Stimulated activated naive CD8-positive, alpha-beta T cell treated with anti-CD3 and anti-CD28 coated beads, Interleukin-15, Interleukin-2, amounts not matched to agents 100 ng/mL and 50 ng/mL, for 24 hours (primary cell): ENCODE data around the gene COIL.
"Not testable (repeated sequence)": the region's sequence is repeated elsewhere in the genome, so short reads cannot be mapped to it uniquely, and the experiment has no call there.

Experiments used
- H3K27ac Mint-ChIP-seq: one replicate; pipeline ENCODE4 v1.8.0; 2021; ENCODE audit warnings: mild to moderate bottlenecking, mixed read lengths
- H3K27me3 Mint-ChIP-seq: one replicate; pipeline ENCODE4 v1.8.0; 2021; ENCODE audit warnings: mixed read lengths
- H3K36me3 Mint-ChIP-seq: one replicate; pipeline ENCODE4 v1.8.0; 2021; ENCODE audit warnings: low read depth, mixed read lengths
- H3K4me1 Mint-ChIP-seq: one replicate; pipeline ENCODE4 v1.8.0; 2021; ENCODE audit warnings: low read depth, mixed read lengths
- H3K4me3 Mint-ChIP-seq: one replicate; pipeline ENCODE4 v1.8.0; 2021; ENCODE audit warnings: mild to moderate bottlenecking, mixed read lengths
- H3K9me3 Mint-ChIP-seq: one replicate; pipeline ENCODE4 v1.8.0; 2021; ENCODE audit warnings: mixed read lengths

COIL gene

GRCh38 chr17:56987283-56987834, 26.5 kb upstream of the COIL start:
- Mint-ChIP-seq H3K27ac (no peak overlapping the region), H3K36me3 (peaks cover 31% of the 10 kb centered on the region), H3K4me3 (no peak overlapping the region), H3K4me1 (no peaks in the 10 kb centered on the region), H3K9me3 (no peaks in the 10 kb centered on the region), H3K27me3 (no peaks in the 10 kb centered on the region)

- Mint-ChIP-seq H3K27me3 (no peaks in the 10 kb centered on the region), H3K4me1 (no peaks in the 10 kb centered on the region), H3K27ac (no peak overlapping the region), H3K9me3 (no peaks in the 10 kb centered on the region), H3K36me3 (peaks cover 24% of the 10 kb centered on the region), H3K4me3 (no peak overlapping the region)
These were observed 24.7 kb upstream of the COIL start for GRCh38 chr17:56985371-56986162.

DNA sequence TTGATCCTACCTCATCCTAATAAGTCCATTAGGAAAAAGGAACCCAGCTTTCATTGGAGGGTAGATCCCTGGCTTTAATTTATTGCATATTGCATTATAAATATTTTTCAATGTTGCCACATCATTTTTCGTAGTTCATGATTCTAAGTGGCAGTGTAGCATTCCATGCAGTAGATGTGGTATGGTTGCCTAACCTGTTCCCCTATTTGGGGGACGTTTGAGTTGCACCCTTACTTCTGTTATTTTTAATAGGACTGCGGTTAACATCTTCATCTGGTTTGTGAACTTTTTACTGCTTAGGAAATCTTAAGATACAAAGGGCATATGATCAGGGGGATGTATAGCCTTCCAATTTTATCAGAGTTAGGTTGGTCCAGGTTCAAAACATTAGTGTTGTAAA, 22.5 kb upstream of the COIL start:
- H3K36me3 Mint-ChIP-seq: peaks cover 23% of the 10 kb centered on the region
- H3K9me3 Mint-ChIP-seq: no peaks in the 10 kb centered on the region
- H3K27me3 Mint-ChIP-seq: no peaks in the 10 kb centered on the region
- H3K4me1 Mint-ChIP-seq: peaks cover 10% of the 10 kb centered on the region
- H3K27ac Mint-ChIP-seq: no peak overlapping the region
- no peak overlapping the region for H3K4me3 Mint-ChIP-seq

DNA sequence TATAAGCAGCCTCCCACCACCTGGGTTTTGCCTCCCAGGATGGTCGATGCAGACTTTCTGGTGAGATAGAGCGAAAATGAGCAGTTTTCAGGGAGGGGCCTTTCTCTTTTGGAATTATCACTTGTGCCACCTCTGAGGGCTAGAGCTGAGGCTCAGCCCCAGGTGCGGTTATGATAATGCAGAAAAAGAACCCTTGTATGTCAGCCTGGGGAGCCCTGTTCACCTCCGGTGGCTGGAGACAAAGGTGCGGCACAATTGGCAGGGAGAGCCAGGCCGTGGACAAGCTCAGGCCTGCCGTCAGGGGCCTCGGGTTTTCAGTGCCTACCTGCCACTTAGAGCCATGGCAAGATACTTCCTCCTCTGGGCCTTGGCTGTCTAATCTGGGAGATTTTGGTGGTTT, 21.5 kb upstream of the COIL start:
- Mint-ChIP-seq H3K9me3 (no peaks in the 10 kb centered on the region), H3K36me3 (peaks cover 13% of the 10 kb centered on the region), H3K27me3 (no peaks in the 10 kb centered on the region), H3K27ac (no peak overlapping the region), H3K4me1 (peaks cover 18% of the 10 kb centered on the region), H3K4me3 (no peak overlapping the region)

DNA sequence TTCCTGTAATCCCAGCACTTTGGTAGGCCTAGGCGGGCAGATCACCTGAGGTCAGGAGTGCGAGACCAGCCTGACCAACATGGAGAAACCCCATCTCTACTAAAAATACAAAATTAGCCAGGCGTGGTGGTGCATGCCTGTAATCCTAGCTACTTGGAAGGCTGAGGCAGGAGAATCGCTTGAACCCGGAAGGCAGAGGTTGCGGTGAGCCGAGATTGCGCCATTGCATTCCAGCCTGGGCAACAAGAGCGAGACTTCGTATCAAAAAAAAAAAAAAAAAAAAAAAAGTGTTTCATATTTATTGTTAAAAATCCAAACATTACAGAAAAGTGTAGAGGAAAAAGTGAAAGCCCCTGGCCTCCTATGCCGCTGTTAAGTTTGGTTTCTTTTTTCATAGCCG, 19.7 kb upstream of the COIL start:
- not testable (repeated sequence) for H3K36me3 Mint-ChIP-seq, H3K27me3 Mint-ChIP-seq, H3K9me3 Mint-ChIP-seq, H3K27ac Mint-ChIP-seq, H3K4me3 Mint-ChIP-seq
- peaks cover 18% of the 10 kb centered on the region for H3K4me1 Mint-ChIP-seq

- Mint-ChIP-seq H3K36me3 (no peaks in the 10 kb centered on the region), H3K4me1 (peaks cover 18% of the 10 kb centered on the region), H3K27ac (peak overlapping the region; percentile 92), H3K27me3 (peaks cover 4% of the 10 kb centered on the region), H3K9me3 (no peaks in the 10 kb centered on the region), H3K4me3 (peak overlapping the region; percentile 87)
These were observed 18.2 kb upstream of the COIL start for GRCh38 chr17:56979091-56979480.

DNA sequence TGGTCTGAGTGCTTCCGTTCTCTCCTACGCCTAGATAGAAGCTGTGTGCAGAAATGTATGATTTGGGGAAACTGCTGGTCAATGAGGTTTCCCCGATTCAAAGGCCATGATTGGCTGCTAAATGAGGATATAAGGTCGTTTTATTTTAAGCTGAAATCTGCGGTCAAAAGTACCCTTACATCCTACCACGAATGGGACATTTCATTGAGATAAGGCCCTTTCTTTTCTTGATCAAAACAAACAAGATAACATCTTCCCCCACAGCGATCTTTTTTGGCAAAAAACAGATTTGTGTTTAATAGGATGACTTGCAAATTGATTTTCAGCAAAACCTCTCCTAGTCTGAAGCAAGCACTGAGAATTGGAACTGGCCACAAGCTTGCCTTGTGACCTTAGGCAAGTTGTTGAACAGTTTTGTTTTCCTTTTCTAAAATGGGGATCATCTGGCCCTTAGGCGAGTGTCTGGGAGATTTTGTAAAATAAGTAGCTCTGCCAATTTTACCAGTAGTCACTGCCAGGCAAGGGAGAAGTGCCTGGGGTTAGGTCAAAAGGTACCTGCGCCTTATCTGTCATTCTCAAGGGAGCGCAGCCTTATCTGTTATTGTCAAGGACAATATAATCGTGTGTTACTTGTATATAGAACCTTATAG, 17.7 kb upstream of the COIL start:
- Mint-ChIP-seq H3K4me1 (peaks cover 18% of the 10 kb centered on the region), H3K27me3 (peaks cover 4% of the 10 kb centered on the region), H3K27ac (peak overlapping the region; percentile 92), H3K9me3 (no peaks in the 10 kb centered on the region), H3K36me3 (no peaks in the 10 kb centered on the region), H3K4me3 (peak overlapping the region; percentile 87)

DNA sequence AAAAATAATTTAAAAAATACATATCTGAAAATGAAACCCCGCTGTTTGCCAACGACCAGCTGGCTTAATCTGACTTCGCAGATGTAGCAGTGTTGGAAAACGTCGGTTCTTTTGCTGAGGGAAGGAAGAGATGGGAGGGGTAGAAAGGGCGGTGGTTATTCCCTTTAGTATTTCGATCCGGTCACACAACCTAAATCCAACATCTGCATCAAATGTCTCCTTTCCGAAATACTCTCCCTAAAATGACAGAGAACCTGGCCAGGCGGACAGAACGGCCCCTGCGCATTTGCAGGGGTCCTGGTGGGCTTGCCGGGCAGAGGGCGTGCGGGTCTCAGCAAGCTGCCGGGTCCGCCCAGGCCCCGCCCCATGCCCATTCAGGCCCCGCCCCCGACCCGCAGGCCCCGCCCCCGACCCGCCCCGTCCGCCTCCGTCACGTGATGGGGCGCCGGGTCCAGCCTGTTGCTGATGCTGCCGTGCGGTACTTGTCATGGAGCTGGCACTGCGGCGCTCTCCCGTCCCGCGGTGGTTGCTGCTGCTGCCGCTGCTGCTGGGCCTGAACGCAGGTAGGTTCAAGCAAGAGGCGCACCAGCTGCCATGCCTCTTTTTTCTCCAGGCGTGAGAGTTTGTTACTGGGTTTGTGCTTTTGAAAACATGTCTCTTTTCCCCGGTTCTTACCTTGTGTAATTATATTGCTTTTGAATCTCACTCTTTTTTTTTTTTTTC, 17.0 kb upstream of the COIL start, which contains the start of gene SCPEP1:
Gene SCPEP1 (plus strand): TSS at position 459 of the 723 bp plus-strand sequence. CDS start 29 bp downstream, at position 488.
- H3K36me3 Mint-ChIP-seq: no peaks in the 10 kb centered on the region
- H3K4me1 Mint-ChIP-seq: peaks cover 18% of the 10 kb centered on the region
- no peaks in the 10 kb centered on the region for H3K9me3 Mint-ChIP-seq
- peak within 1 kb of the TSS; percentile 92 for H3K27ac Mint-ChIP-seq
- H3K27me3 Mint-ChIP-seq: peaks cover 4% of the 10 kb centered on the region
- H3K4me3 Mint-ChIP-seq: peak within 1 kb of the TSS; percentile 87

DNA sequence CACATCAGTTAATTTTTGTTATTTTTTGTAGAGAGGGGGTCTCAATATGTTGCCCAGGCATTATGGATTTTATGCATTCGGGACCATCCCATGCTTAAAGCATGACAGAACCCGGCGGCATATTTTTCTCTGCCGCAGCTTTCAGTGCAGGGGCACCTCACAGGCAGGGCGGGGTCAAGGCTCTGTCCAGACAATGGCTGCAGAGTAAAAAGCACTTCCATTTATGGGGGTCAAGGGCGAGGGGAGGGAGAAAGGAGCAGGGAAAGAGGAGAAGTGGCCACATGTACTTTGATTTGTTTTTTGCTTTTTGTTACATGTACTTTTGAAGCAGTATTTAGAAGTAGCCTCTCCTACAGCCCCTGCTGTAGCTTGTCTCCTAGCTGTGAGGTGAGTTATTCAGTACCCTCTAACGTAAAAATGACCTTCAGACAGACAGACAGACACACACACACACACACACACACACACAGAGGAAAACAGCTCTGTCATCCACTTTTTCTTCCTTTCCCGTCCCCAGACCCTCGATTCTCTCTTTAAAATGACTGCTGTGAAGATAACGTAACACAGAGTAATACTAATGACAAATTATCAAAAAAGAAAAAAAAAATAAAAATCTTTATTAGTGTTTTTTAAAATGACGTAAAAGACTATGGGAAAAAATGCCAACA, 16.2 kb upstream of the COIL start:
- no peaks in the 10 kb centered on the region for H3K9me3 Mint-ChIP-seq
- no peak overlapping the region for H3K27ac Mint-ChIP-seq
- peaks cover 18% of the 10 kb centered on the region for H3K4me1 Mint-ChIP-seq
- no peaks in the 10 kb centered on the region for H3K36me3 Mint-ChIP-seq
- H3K4me3 Mint-ChIP-seq: peak overlapping the region; percentile 67
- peaks cover 4% of the 10 kb centered on the region for H3K27me3 Mint-ChIP-seq

DNA sequence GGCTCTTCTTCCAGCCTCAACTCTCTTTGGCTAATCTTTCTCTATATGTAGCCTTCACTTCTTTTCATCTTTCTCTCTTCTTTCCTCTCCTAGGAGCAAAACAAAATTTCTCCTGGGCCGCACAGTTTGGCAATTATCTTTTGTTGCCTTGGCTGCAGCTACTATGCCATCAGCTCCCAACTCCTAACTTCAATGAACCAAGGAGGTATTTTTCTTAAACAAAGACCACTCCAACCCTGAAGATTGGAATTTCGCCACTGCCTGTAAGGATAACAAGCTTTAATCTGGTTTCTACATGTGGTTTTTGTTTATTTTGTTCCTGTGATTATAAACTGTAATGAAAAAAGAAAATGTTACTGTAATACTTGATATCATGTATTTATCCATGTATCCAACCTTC, 14.8 kb upstream of the COIL start:
- no peak overlapping the region for H3K4me3 Mint-ChIP-seq
- no peaks in the 10 kb centered on the region for H3K9me3 Mint-ChIP-seq
- H3K27me3 Mint-ChIP-seq: peaks cover 4% of the 10 kb centered on the region
- peaks cover 18% of the 10 kb centered on the region for H3K4me1 Mint-ChIP-seq
- H3K27ac Mint-ChIP-seq: no peak overlapping the region
- no peaks in the 10 kb centered on the region for H3K36me3 Mint-ChIP-seq

GRCh38 chr17:56974055-56974454, 13.2 kb upstream of the COIL start:
- H3K27me3 Mint-ChIP-seq: peaks cover 4% of the 10 kb centered on the region
- H3K4me1 Mint-ChIP-seq: peaks cover 15% of the 10 kb centered on the region
- H3K9me3 Mint-ChIP-seq: no peaks in the 10 kb centered on the region
- H3K27ac Mint-ChIP-seq: no peak overlapping the region
- H3K36me3 Mint-ChIP-seq: no peaks in the 10 kb centered on the region
- H3K4me3 Mint-ChIP-seq: no peak overlapping the region

- H3K9me3 Mint-ChIP-seq: no peaks in the 10 kb centered on the region
- peaks cover 9% of the 10 kb centered on the region for H3K4me1 Mint-ChIP-seq
- no peak overlapping the region for H3K27ac Mint-ChIP-seq
- no peaks in the 10 kb centered on the region for H3K36me3 Mint-ChIP-seq
- H3K27me3 Mint-ChIP-seq: peaks cover 4% of the 10 kb centered on the region
- no peak overlapping the region for H3K4me3 Mint-ChIP-seq
These were observed 12.7 kb upstream of the COIL start for GRCh38 chr17:56973520-56973919.

DNA sequence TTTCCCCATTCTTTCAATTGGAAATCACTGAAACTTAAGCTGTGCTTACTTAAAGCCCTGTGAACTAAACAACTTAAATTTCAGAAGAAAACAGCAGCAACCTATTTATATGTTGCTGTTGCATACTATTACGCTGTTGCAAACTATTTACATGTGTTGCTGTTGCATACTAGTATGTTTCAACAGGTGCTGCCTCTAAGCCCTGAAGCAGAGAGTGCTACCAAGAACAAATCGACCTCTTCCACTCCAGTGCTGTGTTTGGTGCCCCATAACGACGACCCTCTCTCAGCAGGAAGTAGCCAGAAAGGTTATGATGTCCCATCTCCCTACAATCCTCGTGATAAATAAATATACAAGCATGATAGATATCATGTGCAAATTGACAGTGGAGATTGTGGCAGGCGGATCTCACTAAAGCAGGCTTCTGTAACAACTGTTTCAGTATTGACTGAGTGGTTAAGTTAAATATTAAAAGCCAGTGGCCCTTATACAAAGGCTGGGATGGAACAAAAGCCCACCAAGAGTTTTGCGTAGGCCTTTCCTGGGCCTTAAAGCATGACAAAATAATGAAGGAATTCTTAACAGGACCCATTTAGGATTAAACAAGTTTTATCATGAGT, 11.4 kb upstream of the COIL start:
- Mint-ChIP-seq H3K4me3 (no peak overlapping the region), H3K9me3 (no peaks in the 10 kb centered on the region), H3K27me3 (peaks cover 4% of the 10 kb centered on the region), H3K36me3 (no peaks in the 10 kb centered on the region), H3K4me1 (no peaks in the 10 kb centered on the region), H3K27ac (no peak overlapping the region)

GRCh38 chr17:56970974-56971373, 10.1 kb upstream of the COIL start:
- Mint-ChIP-seq H3K36me3 (no peaks in the 10 kb centered on the region), H3K4me1 (no peaks in the 10 kb centered on the region), H3K9me3 (no peaks in the 10 kb centered on the region), H3K27ac (no peak overlapping the region), H3K27me3 (peaks cover 4% of the 10 kb centered on the region), H3K4me3 (no peak overlapping the region)
